HepG2 (cell line): ENCODE results near the gene G6PC3. TPM values are rescaled to one million over a fixed set of nuclear protein-coding genes. Genes with fewer than 3 reads are reported as not detected.

Source experiments
- ATAC-seq: fragments of 200-7000 bp; cut with Tn5 transposase; 3 replicates; pipeline ENCODE4 v1.9.1; 2020; ENCODE audit warnings: mild to moderate bottlenecking, moderate library complexity
- BruUV-seq: library from RNA; stranded (reverse); fragments of 400-500 nt; replicated peaks from 2 replicates; lab custom pipeline; 2021; lab: Mats Ljungman, UMichigan
- CTCF ChIA-PET: fragments of 300-600 bp; formaldehyde crosslinking; extraction: SDS; loops from one replicate; lab custom pipeline; 2021; ENCODE audit warnings: low total read pairs, inconsistent platforms, low intra/inter-chr PET ratio; lab: Yijun Ruan, JAX
- POLR2A ChIA-PET: fragments of 350-600 bp; sonication (Branson Sonifier 250); formaldehyde crosslinking; loops from one replicate; lab custom pipeline; 2020; ENCODE audit warnings: antibody characterized with exemption, inconsistent platforms; lab: Yijun Ruan, JAX
- DNase-seq: peaks from one replicate; pipeline ENCODE4 v3.0.0-alpha.2; 2015; ENCODE audit warnings: low spot score
- FAIRE-seq: peaks from 3 replicates; lab custom pipeline; 2011; peaks lifted over from hg19 to GRCh38; lab: Jason Lieb, UNC
- H2AFZ ChIP-seq: one replicate; pipeline ENCODE4 v1.6.1; 2011; ENCODE audit warnings: low read length, inconsistent platforms
- H3K27ac ChIP-seq: fragments of 300-600 bp; 3 replicates; pipeline ENCODE4 v1.8.0; 2011; ENCODE audit warnings: mixed run types, mild to moderate bottlenecking, mixed read lengths, low read length, inconsistent platforms; ENCODE audit not compliant: insufficient read depth; ENCODE audit errors: extremely low read length
- H3K27me3 ChIP-seq, 2 experiments: fragments of 200-600 bp in 1 of 2; 2 replicates in 1 of 2; 3 replicates in 1 of 2; pipeline versions ENCODE4 v1.6.0 to v1.8.0; 2011; ENCODE audit warnings: low read length in 2 of 2, mild to moderate bottlenecking in 2 of 2, moderate library complexity in 2 of 2, inconsistent platforms in 1 of 2; ENCODE audit not compliant: insufficient read depth in 2 of 2, control insufficient read depth in 1 of 2
- H3K36me3 ChIP-seq, 2 experiments: fragments of 200-600 bp in 1 of 2; replicated peaks in 1 of 2; 2 replicates in 1 of 2; 3 replicates in 1 of 2; pipeline versions ENCODE4 v1.5.1 to v1.8.0; 2011; ENCODE audit warnings: low read length in 2 of 2, inconsistent platforms in 1 of 2; ENCODE audit not compliant: insufficient read depth in 2 of 2, control insufficient read depth in 1 of 2
- H3K4me1 ChIP-seq: 2 replicates; pipeline ENCODE4 v1.5.1; 2012; ENCODE audit warnings: low read length, inconsistent platforms; ENCODE audit not compliant: insufficient read depth
- H3K4me2 ChIP-seq: 2 replicates; pipeline ENCODE4 v1.6.0; 2011; ENCODE audit warnings: low read depth, low read length, inconsistent platforms
- H3K4me3 ChIP-seq, 3 experiments: fragments of 200-600 bp in 1 of 3; sonication (generic), shearing (Covaris generic) in 1 of 3; replicated peaks in 1 of 3; 2 replicates each; pipeline ENCODE4 v1.5.1; 2011 to 2016; ENCODE audit warnings: low read length in 3 of 3, inconsistent platforms in 2 of 3, low read depth in 2 of 3, mild to moderate bottlenecking in 2 of 3, control low read depth in 1 of 3, mixed read lengths in 1 of 3; ENCODE audit not compliant: insufficient read depth in 1 of 3
- H3K79me2 ChIP-seq: one replicate; pipeline ENCODE4 v1.6.1; 2011; ENCODE audit warnings: low read length, inconsistent platforms; ENCODE audit not compliant: insufficient read depth
- H3K9ac ChIP-seq: 2 replicates; pipeline ENCODE4 v1.6.0; 2011; ENCODE audit warnings: mild to moderate bottlenecking, low read depth, low read length, inconsistent platforms; ENCODE audit not compliant: insufficient read depth
- H3K9me3 ChIP-seq: 2 replicates; pipeline ENCODE4 v1.5.1; 2012; ENCODE audit warnings: mild to moderate bottlenecking, low read length
- H4K20me1 ChIP-seq: 2 replicates; pipeline ENCODE4 v1.6.0; 2011; ENCODE audit warnings: inconsistent platforms, mild to moderate bottlenecking, low read length, moderate library complexity; ENCODE audit not compliant: insufficient read depth
- DNMT1 ChIP-seq: sonication (generic); formaldehyde crosslinking; IDR thresholded peaks from 2 replicates; pipeline ENCODE4 v1.5.1; 2020; ENCODE audit warnings: mild to moderate bottlenecking, missing genetic modification reagents
- ISX ChIP-seq: sonication (generic); formaldehyde crosslinking; conservative IDR thresholded peaks from 2 replicates; pipeline ENCODE4 v1.5.0; 2020; ENCODE audit warnings: missing genetic modification reagents
- NCOA2 ChIP-seq: sonication (generic); formaldehyde crosslinking; IDR thresholded peaks from 2 replicates; pipeline ENCODE4 v1.8.0; 2022; ENCODE audit warnings: inconsistent platforms
- SNRNP70 ChIP-seq: fragments of 200-400 bp; formaldehyde crosslinking; IDR thresholded peaks from 2 replicates; pipeline ENCODE4 v1.6.1; 2017; ENCODE audit warnings: mild to moderate bottlenecking, low read depth, low read length, moderate library complexity
- TMF1 ChIP-seq: sonication (generic); formaldehyde crosslinking; IDR thresholded peaks from 2 replicates; pipeline ENCODE4 v1.8.1; 2022; ENCODE audit warnings: low read depth, missing genetic modification reagents
- ZFP36L1 ChIP-seq: sonication (generic); formaldehyde crosslinking; IDR thresholded peaks from 2 replicates; pipeline ENCODE4 v1.8.0; 2022; ENCODE audit warnings: mild to moderate bottlenecking, missing genetic modification reagents, moderate library complexity
- ZNF10 ChIP-seq: sonication (generic); formaldehyde crosslinking; IDR thresholded peaks from 2 replicates; pipeline ENCODE4 v1.4.0; 2020; ENCODE audit warnings: mild to moderate bottlenecking, low read depth, missing genetic modification reagents, borderline replicate concordance
- WGBS: methylation state at CpG from one replicate; pipeline ENCODE4 v1.1.6; 2017; ENCODE audit warnings: low lambda C conversion rate; 5-methylcytosine and 5-hydroxymethylcytosine counted together
- in situ Hi-C: cut with HindIII; loops from 2 replicates; pipeline ENCODE4 v1.10.0; 2017; ENCODE audit warnings: low pct_unique_long_range_greater_than_20kb; ENCODE audit not compliant: extremely low pct_ligation_motif_present
- intact Hi-C: fragments of 100-400 bp; cut with micrococcal nuclease; formaldehyde crosslinking; loops from one replicate; pipeline ENCODE4 v1.10.0; 2022; ENCODE audit not compliant: unreplicated experiment
- polyA plus RNA-seq, 8 experiments: library from polyadenylated mRNA; depleted of rRNA in 3 of 8; stranded (reverse) in 7 of 8; unstranded in 1 of 8; fragments of >200 nt; fragmentation: Illumina TruSeq in 4 of 8; extraction: Trizol in 4 of 8; gene quantifications; 2 replicates each; pipeline versions ENCODE4 v1.2.1 to v1.2.3, GENCODE V29; 2011 to 2016; ENCODE audit warnings: low read depth in 4 of 8, missing spikeins in 1 of 8, mixed read lengths in 1 of 8; ENCODE audit not compliant: insufficient read depth in 1 of 8
- total RNA-seq, 5 experiments: library from RNA; depleted of rRNA; stranded (reverse); fragments of >200 nt; fragmentation: Illumina TruSeq; extraction: Trizol; gene quantifications; 2 replicates each; pipeline ENCODE4 v1.2.3, GENCODE V29; 2016; ENCODE audit warnings: low read depth in 1 of 5
- TF ChIP-seq, protein P1 (sequence below): sonication (generic); formaldehyde crosslinking; IDR thresholded peaks from 2 replicates; pipeline ENCODE4 v1.4.0; 2020; ENCODE audit warnings: mild to moderate bottlenecking, missing genetic modification reagents
- TF ChIP-seq, protein P2 (sequence below): sonication (generic); formaldehyde crosslinking; IDR thresholded peaks from 2 replicates; pipeline ENCODE4 v1.5.0; 2020; ENCODE audit warnings: mild to moderate bottlenecking, missing genetic modification reagents, borderline replicate concordance
- TF ChIP-seq, protein P3 (sequence below): IDR thresholded peaks from 2 replicates; pipeline ENCODE4 v1.6.1; 2018; ENCODE audit warnings: missing genetic modification reagents, mild to moderate bottlenecking, missing compliant biosample characterization

G6PC3 gene
- total and polyA plus RNA-seq, 2 of the 13 experiments (the other 11 are each of a cell fraction or from before 2014, with no cell fraction given), result 38.5 to 75.8 TPM

DNA sequence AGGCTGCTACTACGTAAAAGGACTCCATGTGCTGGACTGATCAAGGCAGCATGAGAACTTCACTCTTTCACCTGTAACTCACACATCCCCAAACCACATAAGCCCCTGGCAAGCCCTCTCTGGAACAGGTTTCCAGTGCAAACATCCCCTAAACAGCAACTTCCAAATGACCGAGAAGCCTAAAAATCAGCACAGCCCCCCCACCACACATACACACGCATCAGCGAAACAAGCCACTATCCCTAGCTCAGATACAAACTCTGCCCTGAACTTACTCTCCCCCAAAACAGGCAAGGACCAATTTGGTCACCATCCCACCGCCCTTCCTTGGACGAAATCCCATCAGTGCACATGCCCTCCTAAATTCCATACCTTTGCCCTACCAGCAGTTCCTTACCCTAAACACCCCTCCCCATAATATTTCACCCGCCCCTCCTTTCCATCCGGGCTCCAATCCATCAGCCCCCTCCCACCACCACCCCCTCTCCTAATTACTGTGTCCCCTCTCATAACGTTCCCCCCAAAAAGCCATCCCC is 4.8 kb upstream of the G6PC3 start:
- Histone ChIP-seq H3K36me3 (peaks cover 5 to 32% of the 10 kb centered on the region in 2 experiments; a peak in 4 of 5 replicates), H3K4me3 (peak overlapping the region; percentile 75 to 100 (median 90)), H3K9ac (peak overlapping the region; percentile 96), H4K20me1 (no peaks in the 10 kb centered on the region; the same call in 1 of the 2 replicates), H3K4me2 (peak overlapping the region; percentile 99), H3K79me2 (peaks cover 51% of the 10 kb centered on the region), H3K4me1 (peaks cover 61% of the 10 kb centered on the region), H3K27ac (peak overlapping the region; percentile 94), H2AFZ (no peak overlapping the region), H3K27me3 (peaks cover 0 to 3% of the 10 kb centered on the region in 2 experiments; a peak in 1 of 5 replicates), H3K9me3 (no peaks in the 10 kb centered on the region)
- no TSS peak for BruUV-seq
- intact Hi-C loops, result no loop called here
- POLR2A ChIA-PET, result interaction anchor here (0.6 to 3.1 kb wide), 25 partner anchors 9 to 156 kb away, joined by 3 to 31 read pairs (median 7); partner anchors contain the start of genes HDAC5, NAGS, TMEM101 and TMUB2
- CTCF ChIA-PET, result no interaction called here
- in situ Hi-C loops, result no loop called here
- DNase-seq (no peak), ATAC-seq (no peak), FAIRE-seq (no peak)
- 4% methylated on average over 9 of the region's 9 CpGs for WGBS
- TF ChIP-seq ZFP36L1 (CRISPR knock-in tag) (no peak), SNRNP70 (no peak), TMF1 (CRISPR knock-in tag) (no peak), DNMT1 (no peak), ISX (CRISPR knock-in tag) (no peak), ZNF10 (CRISPR knock-in tag) (no peak), NCOA2 (CRISPR knock-in tag) (0 out of 2 replicates have a peak, but pooled peaks have one; percentile 5)
- TF ChIP-seq, protein P1, sequence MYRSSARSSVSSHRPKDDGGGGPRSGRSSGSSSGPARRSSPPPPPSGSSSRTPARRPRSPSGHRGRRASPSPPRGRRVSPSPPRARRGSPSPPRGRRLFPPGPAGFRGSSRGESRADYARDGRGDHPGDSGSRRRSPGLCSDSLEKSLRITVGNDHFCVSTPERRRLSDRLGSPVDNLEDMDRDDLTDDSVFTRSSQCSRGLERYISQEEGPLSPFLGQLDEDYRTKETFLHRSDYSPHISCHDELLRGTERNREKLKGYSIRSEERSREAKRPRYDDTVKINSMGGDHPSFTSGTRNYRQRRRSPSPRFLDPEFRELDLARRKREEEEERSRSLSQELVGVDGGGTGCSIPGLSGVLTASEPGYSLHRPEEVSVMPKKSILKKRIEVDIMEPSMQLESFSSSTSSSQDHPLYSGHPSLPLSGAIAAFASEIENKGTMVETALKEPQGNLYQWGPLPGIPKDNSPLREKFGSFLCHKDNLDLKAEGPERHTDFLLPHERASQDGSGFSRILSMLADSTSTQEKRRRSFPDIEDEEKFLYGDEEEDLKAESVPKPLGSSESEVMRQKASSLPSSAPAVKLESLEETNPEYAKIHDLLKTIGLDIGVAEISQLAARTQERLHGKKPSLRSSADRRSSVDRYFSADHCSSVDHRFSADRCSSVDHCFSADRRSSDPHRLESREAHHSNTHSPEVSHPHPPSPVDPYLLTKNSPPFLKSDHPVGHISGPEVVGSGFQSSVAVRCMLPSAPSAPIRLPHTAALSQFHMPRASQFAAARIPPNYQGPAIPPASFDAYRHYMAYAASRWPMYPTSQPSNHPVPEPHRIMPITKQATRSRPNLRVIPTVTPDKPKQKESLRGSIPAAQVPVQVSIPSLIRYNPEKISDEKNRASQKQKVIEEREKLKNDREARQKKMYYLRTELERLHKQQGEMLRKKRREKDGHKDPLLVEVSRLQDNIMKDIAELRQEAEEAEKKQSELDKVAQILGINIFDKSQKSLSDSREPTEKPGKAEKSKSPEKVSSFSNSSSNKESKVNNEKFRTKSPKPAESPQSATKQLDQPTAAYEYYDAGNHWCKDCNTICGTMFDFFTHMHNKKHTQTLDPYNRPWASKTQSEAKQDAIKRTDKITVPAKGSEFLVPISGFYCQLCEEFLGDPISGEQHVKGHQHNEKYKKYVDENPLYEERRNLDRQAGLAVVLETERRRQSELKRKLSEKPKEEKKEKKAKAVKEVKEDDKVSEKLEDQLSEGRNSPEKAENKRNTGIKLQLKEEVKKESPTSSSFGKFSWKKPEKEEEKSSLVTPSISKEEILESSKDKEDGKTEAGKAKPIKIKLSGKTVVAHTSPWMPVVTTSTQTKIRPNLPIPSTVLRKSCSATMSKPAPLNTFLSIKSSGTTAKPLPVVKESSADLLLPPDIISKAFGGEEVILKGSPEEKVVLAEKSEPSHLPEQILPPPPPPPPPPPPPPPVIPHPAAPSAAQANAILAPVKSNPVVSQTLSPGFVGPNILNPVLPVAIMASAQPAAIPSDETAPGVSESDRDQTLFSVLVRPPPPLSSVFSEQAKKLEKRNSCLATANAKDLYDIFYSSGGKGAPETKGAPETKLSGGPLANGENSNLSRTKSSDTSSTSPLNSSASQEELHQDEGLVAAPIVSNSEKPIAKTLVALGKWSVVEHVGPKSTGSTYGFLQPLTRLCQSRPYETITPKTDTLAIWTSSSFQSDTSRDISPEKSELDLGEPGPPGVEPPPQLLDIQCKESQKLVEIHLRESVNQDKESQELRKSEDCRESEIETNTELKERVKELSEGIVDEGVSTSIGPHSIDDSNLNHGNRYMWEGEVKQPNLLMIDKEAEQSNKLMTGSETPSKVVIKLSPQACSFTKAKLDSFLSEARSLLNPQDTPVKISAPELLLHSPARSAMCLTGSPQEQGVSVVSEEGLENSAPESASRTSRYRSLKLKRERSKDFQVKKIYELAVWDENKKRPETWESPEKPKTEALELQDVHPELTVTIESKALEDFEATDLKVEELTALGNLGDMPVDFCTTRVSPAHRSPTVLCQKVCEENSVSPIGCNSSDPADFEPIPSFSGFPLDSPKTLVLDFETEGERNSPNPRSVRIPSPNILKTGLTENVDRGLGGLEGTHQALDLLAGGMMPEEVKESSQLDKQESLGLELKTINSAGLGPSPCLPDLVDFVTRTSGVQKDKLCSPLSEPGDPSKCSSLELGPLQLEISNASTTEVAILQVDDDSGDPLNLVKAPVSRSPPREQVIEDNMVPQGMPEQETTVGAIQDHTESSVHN (CRISPR knock-in tag), result no peak
- TF ChIP-seq, protein P2, sequence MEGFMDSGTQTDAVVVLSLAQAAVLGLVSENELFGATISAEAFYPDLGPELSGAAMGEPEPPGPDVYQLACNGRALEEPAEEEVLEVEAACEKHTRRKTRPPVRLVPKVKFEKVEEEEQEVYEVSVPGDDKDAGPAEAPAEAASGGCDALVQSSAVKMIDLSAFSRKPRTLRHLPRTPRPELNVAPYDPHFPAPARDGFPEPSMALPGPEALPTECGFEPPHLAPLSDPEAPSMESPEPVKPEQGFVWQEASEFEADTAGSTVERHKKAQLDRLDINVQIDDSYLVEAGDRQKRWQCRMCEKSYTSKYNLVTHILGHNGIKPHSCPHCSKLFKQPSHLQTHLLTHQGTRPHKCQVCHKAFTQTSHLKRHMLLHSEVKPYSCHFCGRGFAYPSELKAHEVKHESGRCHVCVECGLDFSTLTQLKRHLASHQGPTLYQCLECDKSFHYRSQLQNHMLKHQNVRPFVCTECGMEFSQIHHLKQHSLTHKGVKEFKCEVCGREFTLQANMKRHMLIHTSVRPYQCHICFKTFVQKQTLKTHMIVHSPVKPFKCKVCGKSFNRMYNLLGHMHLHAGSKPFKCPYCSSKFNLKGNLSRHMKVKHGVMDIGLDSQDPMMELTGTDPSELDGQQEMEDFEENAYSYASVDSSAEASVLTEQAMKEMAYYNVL (CRISPR knock-in tag), result no peak
- TF ChIP-seq, protein P3, sequence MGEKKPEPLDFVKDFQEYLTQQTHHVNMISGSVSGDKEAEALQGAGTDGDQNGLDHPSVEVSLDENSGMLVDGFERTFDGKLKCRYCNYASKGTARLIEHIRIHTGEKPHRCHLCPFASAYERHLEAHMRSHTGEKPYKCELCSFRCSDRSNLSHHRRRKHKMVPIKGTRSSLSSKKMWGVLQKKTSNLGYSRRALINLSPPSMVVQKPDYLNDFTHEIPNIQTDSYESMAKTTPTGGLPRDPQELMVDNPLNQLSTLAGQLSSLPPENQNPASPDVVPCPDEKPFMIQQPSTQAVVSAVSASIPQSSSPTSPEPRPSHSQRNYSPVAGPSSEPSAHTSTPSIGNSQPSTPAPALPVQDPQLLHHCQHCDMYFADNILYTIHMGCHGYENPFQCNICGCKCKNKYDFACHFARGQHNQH, result peak; percentile 14; the same call in 1 of the 2 replicates
